ENCODE results near the gene CGB2. TPM values are rescaled to one million over a fixed set of nuclear protein-coding genes. Genes with fewer than 3 reads are reported as not detected.

Gene CGB2
- total and polyA plus RNA-seq, 2 of the 13 experiments (the other 11 are each of a cell fraction or from before 2014, with no cell fraction given), result not detected

DNA sequence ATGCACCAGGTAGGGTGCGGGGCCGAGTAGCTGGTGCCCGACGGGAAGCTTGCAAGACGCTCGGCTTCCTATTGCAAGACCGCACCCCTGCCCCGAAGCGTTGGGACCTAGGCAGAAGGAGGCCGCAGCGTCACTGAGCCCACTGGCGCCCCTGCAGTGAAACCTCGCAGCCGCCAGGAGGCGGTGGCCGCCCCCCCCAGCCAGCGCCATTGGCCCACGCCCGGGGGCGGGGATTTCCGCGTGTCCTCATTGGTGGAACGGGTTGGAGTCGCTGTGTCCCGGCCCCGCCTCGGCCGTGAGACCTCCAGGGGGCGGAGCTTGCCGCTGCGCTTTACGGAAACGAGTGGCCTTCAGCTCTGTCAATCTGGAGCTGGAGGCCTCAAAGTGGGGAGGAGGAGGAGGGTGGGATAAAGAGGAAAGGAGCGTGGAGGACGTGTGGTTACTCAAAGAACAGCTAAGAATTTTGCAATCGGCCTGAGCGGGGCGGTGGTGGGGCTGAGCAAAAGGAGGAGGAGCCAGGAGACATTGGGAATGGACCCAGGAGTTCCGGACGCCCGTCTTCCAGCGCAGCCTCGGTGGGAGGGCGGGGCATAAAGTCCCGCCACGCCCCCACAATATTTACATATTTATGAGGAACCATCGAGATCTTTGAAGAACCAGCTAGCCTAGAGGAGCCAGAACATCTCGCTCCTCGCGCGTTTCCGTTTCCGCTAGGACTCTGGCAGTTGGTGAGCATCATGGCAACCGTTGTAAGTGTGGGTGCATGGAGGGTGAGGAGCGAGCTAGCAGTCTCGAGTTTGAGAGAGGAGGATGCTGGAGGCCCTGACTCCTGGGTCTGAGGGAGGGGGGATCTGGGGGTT lies 38.3 kb upstream of the CGB2 start, which contains the start of the genes GYS1 and RUVBL2 (continued):
- TF ChIP-seq, protein P1, sequence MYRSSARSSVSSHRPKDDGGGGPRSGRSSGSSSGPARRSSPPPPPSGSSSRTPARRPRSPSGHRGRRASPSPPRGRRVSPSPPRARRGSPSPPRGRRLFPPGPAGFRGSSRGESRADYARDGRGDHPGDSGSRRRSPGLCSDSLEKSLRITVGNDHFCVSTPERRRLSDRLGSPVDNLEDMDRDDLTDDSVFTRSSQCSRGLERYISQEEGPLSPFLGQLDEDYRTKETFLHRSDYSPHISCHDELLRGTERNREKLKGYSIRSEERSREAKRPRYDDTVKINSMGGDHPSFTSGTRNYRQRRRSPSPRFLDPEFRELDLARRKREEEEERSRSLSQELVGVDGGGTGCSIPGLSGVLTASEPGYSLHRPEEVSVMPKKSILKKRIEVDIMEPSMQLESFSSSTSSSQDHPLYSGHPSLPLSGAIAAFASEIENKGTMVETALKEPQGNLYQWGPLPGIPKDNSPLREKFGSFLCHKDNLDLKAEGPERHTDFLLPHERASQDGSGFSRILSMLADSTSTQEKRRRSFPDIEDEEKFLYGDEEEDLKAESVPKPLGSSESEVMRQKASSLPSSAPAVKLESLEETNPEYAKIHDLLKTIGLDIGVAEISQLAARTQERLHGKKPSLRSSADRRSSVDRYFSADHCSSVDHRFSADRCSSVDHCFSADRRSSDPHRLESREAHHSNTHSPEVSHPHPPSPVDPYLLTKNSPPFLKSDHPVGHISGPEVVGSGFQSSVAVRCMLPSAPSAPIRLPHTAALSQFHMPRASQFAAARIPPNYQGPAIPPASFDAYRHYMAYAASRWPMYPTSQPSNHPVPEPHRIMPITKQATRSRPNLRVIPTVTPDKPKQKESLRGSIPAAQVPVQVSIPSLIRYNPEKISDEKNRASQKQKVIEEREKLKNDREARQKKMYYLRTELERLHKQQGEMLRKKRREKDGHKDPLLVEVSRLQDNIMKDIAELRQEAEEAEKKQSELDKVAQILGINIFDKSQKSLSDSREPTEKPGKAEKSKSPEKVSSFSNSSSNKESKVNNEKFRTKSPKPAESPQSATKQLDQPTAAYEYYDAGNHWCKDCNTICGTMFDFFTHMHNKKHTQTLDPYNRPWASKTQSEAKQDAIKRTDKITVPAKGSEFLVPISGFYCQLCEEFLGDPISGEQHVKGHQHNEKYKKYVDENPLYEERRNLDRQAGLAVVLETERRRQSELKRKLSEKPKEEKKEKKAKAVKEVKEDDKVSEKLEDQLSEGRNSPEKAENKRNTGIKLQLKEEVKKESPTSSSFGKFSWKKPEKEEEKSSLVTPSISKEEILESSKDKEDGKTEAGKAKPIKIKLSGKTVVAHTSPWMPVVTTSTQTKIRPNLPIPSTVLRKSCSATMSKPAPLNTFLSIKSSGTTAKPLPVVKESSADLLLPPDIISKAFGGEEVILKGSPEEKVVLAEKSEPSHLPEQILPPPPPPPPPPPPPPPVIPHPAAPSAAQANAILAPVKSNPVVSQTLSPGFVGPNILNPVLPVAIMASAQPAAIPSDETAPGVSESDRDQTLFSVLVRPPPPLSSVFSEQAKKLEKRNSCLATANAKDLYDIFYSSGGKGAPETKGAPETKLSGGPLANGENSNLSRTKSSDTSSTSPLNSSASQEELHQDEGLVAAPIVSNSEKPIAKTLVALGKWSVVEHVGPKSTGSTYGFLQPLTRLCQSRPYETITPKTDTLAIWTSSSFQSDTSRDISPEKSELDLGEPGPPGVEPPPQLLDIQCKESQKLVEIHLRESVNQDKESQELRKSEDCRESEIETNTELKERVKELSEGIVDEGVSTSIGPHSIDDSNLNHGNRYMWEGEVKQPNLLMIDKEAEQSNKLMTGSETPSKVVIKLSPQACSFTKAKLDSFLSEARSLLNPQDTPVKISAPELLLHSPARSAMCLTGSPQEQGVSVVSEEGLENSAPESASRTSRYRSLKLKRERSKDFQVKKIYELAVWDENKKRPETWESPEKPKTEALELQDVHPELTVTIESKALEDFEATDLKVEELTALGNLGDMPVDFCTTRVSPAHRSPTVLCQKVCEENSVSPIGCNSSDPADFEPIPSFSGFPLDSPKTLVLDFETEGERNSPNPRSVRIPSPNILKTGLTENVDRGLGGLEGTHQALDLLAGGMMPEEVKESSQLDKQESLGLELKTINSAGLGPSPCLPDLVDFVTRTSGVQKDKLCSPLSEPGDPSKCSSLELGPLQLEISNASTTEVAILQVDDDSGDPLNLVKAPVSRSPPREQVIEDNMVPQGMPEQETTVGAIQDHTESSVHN (CRISPR knock-in tag; IDR thresholded peaks at IDR 0.05), result no peak
- TF ChIP-seq KDM6A (CRISPR knock-in tag; IDR thresholded peaks at IDR 0.05; ENCODE audit: low read depth) (no peak), ZNF274 (CRISPR knock-in tag; IDR thresholded peaks at IDR 0.05) (peak; percentile 38; the same call in 1 of the 2 replicates), KLF15 (CRISPR knock-in tag; IDR thresholded peaks at IDR 0.05; ENCODE audit: borderline replicate concordance) (peak; percentile 96; the same call in 1 of the 2 replicates), ZBTB3 (CRISPR knock-in tag; IDR thresholded peaks at IDR 0.05; ENCODE audit: borderline replicate concordance, low read depth) (no peak), MIER2 (CRISPR knock-in tag; IDR thresholded peaks at IDR 0.05) (no peak), STAG1 (CRISPR knock-in tag; IDR thresholded peaks at IDR 0.05) (no peak), ZNF619 (CRISPR knock-in tag; IDR thresholded peaks at IDR 0.05) (peak; percentile 65; the same call in 1 of the 2 replicates), MEF2D (CRISPR knock-in tag; IDR thresholded peaks at IDR 0.05) (no peak), NR2F6 (IDR thresholded peaks at IDR 0.05) (no peak), NR2F6 (CRISPR knock-in tag; IDR thresholded peaks at IDR 0.05) (no peak), IKZF4 (CRISPR knock-in tag; IDR thresholded peaks at IDR 0.05; ENCODE audit: borderline replicate concordance, low read depth, not compliant biosample characterization) (no peak), ZNF10 (CRISPR knock-in tag; IDR thresholded peaks at IDR 0.05; ENCODE audit: borderline replicate concordance, low read depth) (no peak), ZNF546 (CRISPR knock-in tag; conservative IDR thresholded peaks at IDR 0.05) (0 out of 2 replicates have a peak, but pooled peaks have one; percentile 45), ZMYM3 (CRISPR knock-in tag; IDR thresholded peaks at IDR 0.05) (no peak), NCOA1 (CRISPR knock-in tag; IDR thresholded peaks at IDR 0.05) (no peak), PLRG1 (conservative IDR thresholded peaks at IDR 0.05) (no peak), SIX1 (CRISPR knock-in tag; IDR thresholded peaks at IDR 0.05; ENCODE audit: borderline replicate concordance) (no peak)
- TF ChIP-seq, protein P2, sequence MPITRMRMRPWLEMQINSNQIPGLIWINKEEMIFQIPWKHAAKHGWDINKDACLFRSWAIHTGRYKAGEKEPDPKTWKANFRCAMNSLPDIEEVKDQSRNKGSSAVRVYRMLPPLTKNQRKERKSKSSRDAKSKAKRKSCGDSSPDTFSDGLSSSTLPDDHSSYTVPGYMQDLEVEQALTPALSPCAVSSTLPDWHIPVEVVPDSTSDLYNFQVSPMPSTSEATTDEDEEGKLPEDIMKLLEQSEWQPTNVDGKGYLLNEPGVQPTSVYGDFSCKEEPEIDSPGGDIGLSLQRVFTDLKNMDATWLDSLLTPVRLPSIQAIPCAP (CRISPR knock-in tag; IDR thresholded peaks at IDR 0.05; ENCODE audit: low read depth), result no peak
- TF ChIP-seq, protein P3, sequence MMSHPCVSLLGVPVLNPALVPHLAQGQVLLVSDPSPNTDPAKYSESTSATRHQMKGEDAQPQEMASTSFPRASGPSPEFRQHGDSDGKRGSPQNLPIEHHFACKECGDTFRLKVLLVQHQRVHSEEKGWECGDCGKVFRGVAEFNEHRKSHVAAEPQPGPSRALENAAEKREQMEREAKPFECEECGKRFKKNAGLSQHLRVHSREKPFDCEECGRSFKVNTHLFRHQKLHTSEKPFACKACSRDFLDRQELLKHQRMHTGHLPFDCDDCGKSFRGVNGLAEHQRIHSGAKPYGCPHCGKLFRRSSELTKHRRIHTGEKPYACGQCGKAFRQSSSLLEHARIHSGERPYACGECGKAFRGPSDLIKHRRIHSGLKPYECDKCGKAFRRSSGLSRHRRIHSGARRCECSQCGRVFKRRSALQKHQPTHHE (CRISPR knock-in tag; IDR thresholded peaks at IDR 0.05; ENCODE audit: borderline replicate concordance), result peak; percentile 85
